ENCODE data around the gene FOXL2NB. TPM values are rescaled to one million over a fixed set of nuclear protein-coding genes. Genes with fewer than 3 reads are reported as not detected.

FOXL2NB gene
- total RNA-seq, 2 donors from 2014 or later: not detected

- DNase-seq (no peak), ATAC-seq (no peak)
- intact Hi-C loops (cut with DNase I): no loop called here
Observed at GRCh38 chr3:138972941-138973340, 25.9 kb downstream of the FOXL2NB start.

DNA sequence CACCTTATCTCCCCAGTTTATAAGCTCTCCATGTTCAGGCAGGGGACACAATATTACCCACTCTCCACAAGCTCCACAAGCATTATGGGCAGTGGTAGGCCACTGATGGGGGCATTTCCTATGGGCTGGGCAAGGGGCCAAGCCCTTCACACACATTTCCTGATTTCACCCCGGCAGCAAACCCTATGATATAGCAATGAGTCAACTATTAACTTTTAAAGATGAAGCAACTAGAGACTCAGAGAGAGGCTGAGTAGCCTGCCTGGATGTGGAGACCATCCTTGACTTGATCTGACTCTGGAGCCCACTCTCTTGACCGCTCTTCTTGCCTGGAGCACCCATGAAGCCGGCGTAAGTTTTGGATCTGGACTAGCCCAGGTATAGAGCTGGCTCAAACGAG lies 27.4 kb downstream of the FOXL2NB start:
- intact Hi-C loops (cut with DNase I): no loop called here
- no peak for ATAC-seq
- no peak for DNase-seq

GRCh38 chr3:138975351-138975750 lies 28.3 kb downstream of the FOXL2NB start:
- DNase-seq (no peak), ATAC-seq (no peak)
- intact Hi-C loops (cut with DNase I): no loop called here

DNA sequence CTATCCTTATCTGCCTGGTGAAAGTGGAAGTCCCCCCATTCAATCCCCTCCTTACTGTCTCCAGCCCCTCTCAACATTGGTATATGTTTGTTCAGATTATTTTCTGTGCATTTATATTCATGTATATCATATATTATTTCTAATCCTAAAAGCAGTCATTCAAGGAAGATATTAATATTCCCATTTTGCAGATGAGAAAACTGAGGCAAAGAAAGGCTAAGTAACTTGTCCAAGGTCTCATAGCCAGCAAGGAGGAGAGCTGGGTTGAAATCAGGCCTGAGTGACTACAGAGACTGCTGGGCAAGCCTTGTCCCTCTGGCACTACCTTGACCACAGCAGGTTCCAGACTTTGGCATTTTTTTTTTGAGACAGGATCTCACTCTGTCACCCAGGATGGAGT lies 29.0 kb downstream of the FOXL2NB start:
- DNase-seq (no peak), ATAC-seq (no peak)
- intact Hi-C loops (cut with DNase I): no loop called here

DNA sequence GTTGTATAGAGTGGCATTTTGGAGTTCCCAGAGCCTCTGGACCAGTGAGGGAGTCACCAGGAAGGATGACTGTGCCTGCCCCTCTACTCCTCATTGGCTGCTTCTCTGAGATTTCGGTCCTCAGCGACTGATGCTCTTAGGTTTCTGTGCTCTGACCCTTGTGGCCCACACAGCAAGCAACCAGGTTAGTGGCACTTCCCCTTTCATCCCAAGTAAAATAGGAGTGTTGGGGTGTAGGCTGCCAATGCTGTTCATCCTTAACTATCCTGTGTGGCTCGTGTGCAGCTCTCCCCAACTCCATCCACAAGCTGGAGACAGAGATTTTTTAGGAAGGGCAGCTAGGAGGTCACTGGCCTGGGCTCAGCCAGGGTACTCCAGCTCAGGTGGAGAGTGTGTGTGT lies 37.8 kb downstream of the FOXL2NB start:
- ATAC-seq (no peak), DNase-seq (no peak)
- intact Hi-C loops (cut with DNase I): no loop called here

DNA sequence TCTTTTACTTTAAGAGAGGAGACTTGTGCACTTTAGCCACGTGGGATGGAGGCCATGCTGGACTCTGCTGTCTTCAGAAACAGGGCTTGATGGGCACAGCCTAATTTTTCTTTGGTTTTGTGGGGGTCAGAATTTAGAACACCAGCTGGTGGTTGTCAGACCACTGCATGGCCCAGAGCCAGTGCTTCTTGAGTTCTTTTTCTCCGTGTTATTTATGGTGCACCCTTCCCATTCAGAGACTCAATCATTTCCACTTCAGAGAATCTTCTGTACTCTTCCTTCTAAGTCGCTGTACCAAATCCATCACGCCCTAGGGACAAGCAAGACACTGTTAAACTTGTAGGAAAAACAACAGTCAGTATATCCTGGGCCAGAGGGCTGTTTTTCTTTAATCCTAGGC lies 38.9 kb downstream of the FOXL2NB start:
- ATAC-seq: no peak
- intact Hi-C loops (cut with DNase I): no loop called here
- DNase-seq: no peak

GRCh38 chr3:138987181-138987580 lies 40.2 kb downstream of the FOXL2NB start:
- intact Hi-C loops (cut with DNase I): no loop called here
- ATAC-seq: no peak
- no peak for DNase-seq

GRCh38 chr3:138995706-138996105 lies 48.7 kb downstream of the FOXL2NB start:
- DNase-seq (no peak), ATAC-seq (no peak)
- intact Hi-C loops (cut with DNase I): no loop called here

Other genes with a start within 250 kb of the FOXL2NB start
- gene PIK3CB, start 112.3 kb upstream of the FOXL2NB start, total RNA-seq: 10 to 100 TPM; 29.0 to 32.2 TPM
- gene FOXL2, start 80 bp upstream of the FOXL2NB start, total RNA-seq: not detected
- gene PRR23A, start 59.1 kb downstream of the FOXL2NB start, total RNA-seq: not detected
- not detected for gene PRR23B, start 73.7 kb downstream of the FOXL2NB start, total RNA-seq
- gene PRR23C, start 97.7 kb downstream of the FOXL2NB start, total RNA-seq: not detected